Measurements from ENCODE around the gene NELL2.
"Not testable (repeated sequence)": the region's sequence is repeated elsewhere in the genome, so short reads cannot be mapped to it uniquely, and the experiment has no call there.

Gene NELL2

DNA sequence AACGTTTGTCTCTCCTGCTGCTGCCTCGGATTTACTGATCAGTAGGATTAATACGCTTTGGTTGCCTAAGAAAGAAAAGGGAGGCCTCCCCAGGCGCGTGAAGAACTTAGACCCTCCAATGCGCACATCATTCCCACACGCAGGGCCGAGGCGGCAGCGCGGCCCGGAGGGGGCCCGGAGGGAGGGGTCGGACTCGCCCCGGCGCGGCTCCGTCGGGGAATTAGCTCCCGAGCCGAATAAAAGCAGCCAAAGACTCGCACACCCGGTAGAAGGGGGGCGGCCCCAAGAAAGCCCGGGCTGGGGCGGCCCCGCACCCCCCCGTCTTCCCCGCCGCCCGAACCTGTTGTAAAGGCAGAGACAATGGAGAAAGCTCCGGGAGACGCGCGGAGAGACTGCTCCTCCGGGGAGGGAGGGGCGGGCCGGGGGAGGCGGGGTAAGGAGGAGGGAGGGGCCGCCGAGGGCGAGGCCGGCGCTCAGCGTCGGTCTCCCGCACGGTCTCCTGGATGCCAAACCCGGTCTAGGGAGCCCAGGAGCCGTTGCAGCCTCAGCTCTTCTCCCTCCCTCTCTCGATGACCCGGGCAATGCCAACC is at the start of gene NELL2:
Gene NELL2, minus strand, starts transcription at position 362 of the 590 bp plus-strand sequence. CDS start 446 bp downstream, outside the sequence.
- peak; percentile 49 to 64 for DNase-seq

DNA sequence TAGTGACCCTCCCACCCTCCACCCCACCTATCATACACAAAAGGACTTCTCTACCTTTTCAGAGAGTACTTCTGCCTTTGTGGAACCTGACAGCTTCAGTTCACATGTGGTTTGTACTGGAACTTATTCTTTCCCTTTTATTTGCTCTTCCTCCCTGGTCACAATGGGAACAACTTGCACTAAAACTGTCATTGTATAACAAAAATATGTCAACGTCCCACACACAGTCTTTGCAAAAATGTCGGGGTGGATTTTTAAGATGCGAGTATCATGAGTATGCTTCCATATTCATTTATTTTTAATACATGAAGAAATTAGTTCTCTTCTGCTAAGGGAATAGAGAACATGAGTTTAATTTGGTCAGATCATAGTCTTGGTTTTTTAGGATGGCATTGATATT is 45.6 kb upstream of the NELL2 start:
- DNase-seq: no peak

- no peak for DNase-seq
These were observed 41.0 kb upstream of the NELL2 start for GRCh38 chr12:44917141-44917540.

- DNase-seq: no peak
These were observed 39.8 kb upstream of the NELL2 start for GRCh38 chr12:44915958-44916357.

GRCh38 chr12:44904321-44904720 is 28.2 kb upstream of the NELL2 start:
- no peak for DNase-seq

GRCh38 chr12:44898108-44898507 is 22.0 kb upstream of the NELL2 start:
- DNase-seq: not testable (repeated sequence)

GRCh38 chr12:44889926-44890325 is 13.8 kb upstream of the NELL2 start:
- DNase-seq: no peak

DNA sequence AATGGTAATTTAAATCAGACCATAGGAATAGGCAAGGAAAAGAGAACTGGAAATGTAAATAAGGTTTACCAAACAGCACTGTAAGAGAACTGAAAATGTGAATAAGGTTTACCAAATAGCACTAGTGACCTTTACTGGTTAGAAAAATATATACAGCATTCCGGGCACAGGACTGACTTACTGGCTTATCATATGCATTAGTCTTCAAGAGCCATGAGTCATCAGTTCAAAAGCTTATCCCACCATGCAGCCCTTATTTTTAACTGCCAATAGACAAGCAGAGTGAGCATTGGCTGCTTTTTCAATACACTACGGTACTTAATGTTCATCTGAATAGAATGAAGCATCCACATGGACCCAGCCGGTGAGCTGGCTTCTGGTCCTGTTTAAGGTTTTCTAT is 13.0 kb upstream of the NELL2 start:
- no peak for DNase-seq

GRCh38 chr12:44885902-44886301 is 9.8 kb upstream of the NELL2 start:
- no peak for DNase-seq

DNA sequence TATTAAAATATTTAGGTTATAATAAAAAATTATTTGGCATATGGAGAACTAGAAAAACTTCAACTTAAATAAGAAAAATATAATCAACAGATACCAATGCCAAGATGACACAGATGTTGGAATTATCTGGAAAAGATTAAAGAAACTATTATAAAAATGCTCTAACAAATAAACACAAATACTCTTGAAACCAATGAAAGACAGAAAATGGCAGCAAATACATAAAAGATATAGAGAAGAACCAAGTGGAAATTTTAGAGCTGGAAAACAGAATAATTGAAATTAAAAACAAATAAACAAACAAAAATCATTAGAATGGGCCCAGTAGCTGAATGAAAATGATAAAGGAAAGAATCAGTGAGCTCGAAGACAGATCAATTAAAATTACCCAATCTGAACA is 5.1 kb upstream of the NELL2 start:
- no peak for DNase-seq

- DNase-seq: peak; percentile 25 to 28
These were observed 662 bp upstream of the NELL2 start for GRCh38 chr12:44876544-44877410.

- DNase-seq: no peak
These were observed 630 bp downstream of the NELL2 start for GRCh38 chr12:44875417-44875953.

GRCh38 chr12:44874981-44875416 is 1.1 kb downstream of the NELL2 start:
- peak in 1 of 2 donors; percentile 7 for DNase-seq

GRCh38 chr12:44873898-44874297 is 2.2 kb downstream of the NELL2 start:
- DNase-seq: no peak

- no peak for DNase-seq
These were observed 6.6 kb downstream of the NELL2 start for GRCh38 chr12:44869503-44869902.

- DNase-seq: no peak
These were observed 12.2 kb downstream of the NELL2 start for GRCh38 chr12:44863867-44864266.

- no peak for DNase-seq
These were observed 16.0 kb downstream of the NELL2 start for GRCh38 chr12:44859998-44860689.

DNA sequence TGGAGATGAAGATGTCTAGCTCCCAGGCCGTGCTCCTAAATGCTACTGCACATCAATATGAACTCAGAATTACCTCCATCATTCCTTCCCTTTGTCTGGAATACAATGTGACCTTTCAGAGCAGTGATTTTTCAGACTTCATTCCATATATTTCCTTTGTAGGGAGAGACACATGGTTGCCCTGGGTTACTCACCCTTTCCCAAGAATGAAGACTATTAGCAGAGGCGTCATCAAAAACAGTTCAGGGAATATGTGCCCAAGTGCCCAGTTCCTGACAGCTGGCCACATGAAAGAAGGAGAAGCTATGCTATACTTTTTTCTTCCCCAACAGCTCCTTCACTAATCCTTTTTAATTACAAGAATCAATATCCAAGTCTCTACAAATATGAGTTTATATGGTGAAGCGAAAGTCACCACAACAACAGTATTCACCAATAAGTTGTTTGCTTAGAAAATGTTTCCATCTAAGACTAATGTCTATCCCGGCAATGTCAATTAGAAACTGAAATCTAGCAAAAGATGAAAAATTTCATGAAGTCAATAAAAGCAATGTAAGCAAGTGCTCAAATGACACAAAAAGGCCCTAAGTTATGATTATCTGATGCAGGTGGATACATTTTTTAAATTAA is 17.8 kb downstream of the NELL2 start:
- DNase-seq: no peak

- no peak for DNase-seq
These were observed 23.6 kb downstream of the NELL2 start for GRCh38 chr12:44852483-44852882.

- no peak for DNase-seq
These were observed 24.5 kb downstream of the NELL2 start for GRCh38 chr12:44851586-44851985.

GRCh38 chr12:44848703-44849085 is 27.4 kb downstream of the NELL2 start:
- DNase-seq: no peak

DNA sequence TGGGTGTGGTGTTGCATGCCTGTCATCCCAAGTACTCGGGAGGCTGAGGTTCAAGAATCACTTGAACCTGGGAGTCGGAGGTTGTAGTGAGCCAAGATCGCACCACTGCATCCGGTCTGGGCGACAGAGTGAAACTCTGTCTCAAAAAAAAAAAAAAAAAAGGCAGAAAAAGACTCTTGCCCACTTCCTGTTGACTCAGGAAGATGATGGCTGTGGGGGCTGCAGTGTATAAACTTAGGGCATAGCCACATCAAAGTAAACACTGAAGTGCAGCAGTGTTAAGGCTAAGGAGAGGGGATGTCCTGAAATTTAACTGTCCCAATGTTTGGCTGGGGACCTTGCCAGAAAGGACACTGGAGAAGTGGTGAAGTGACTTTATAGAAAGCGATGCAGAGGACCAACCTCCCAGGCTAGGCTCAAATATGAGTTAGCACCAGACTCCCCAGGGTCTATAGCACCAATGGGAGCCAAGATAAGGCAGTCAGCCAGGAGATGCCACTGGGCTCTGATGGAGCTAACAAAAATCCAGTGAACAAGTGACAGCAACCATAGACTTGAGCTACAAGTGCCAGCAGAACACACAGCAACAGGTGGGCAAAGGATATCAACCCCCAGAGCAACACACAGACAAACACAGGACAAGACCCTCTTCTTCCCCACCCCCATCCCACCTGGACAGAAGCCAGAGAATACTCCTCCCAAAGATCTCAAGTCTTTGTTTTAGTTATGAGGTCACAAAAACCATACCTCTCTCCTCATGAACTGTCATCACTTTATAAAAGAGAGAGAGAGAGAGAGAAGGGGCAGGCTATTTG is 28.0 kb downstream of the NELL2 start:
- DNase-seq: peak; percentile 26 to 27
